Esophagus (tissue), 2 donors: ENCODE data around the gene GALNT9. TPM values are rescaled to one million over a fixed set of nuclear protein-coding genes. Genes with fewer than 3 reads are reported as not detected.

ENCODE experiments used
- H3K27ac ChIP-seq, 2 donors: one replicate each; pipeline ENCODE4 v1.5.1; 2013; ENCODE audit warnings: low read depth in 2 of 2, mild to moderate bottlenecking in 2 of 2, inconsistent platforms in 1 of 2, low read length in 1 of 2, moderate library complexity in 1 of 2
- H3K27me3 ChIP-seq, 2 donors: one replicate each; pipeline ENCODE4 v1.6.1; 2013; ENCODE audit warnings: low read length in 2 of 2, control low read depth in 1 of 2, mild to moderate bottlenecking in 1 of 2; ENCODE audit not compliant: insufficient read depth in 2 of 2, control insufficient read depth in 1 of 2
- H3K36me3 ChIP-seq, 2 donors: one replicate each; pipeline ENCODE4 v1.6.1; 2013; ENCODE audit warnings: low read length in 1 of 2; ENCODE audit not compliant: control insufficient read depth in 2 of 2, insufficient read depth in 2 of 2
- H3K4me1 ChIP-seq, 2 donors: one replicate each; pipeline ENCODE4 v1.6.1; 2013; ENCODE audit warnings: low read length in 1 of 2; ENCODE audit not compliant: control insufficient read depth in 2 of 2, insufficient read depth in 2 of 2
- H3K4me3 ChIP-seq, 2 donors: one replicate each; pipeline ENCODE4 v1.5.1; 2013; ENCODE audit warnings: low read length in 2 of 2, mild to moderate bottlenecking in 2 of 2, low read depth in 1 of 2, moderate library complexity in 1 of 2
- H3K9me3 ChIP-seq, 2 donors: one replicate each; pipeline ENCODE4 v1.6.1; 2013; ENCODE audit warnings: mild to moderate bottlenecking in 2 of 2, low read depth in 1 of 2, low read length in 1 of 2, moderate library complexity in 1 of 2; ENCODE audit not compliant: control insufficient read depth in 2 of 2, insufficient read depth in 1 of 2
- WGBS, 2 donors: extraction: QIAGEN DNeasy Blood & Tissue Kit; methylation state at CpG; one replicate each; pipeline ENCODE4 v1.1.7; 2013; 5-methylcytosine and 5-hydroxymethylcytosine counted together
- polyA plus RNA-seq, 2 donors: library from polyadenylated mRNA; stranded (reverse); fragments of 200-250 nt; gene quantifications; one replicate each; pipeline ENCODE4 v1.2.3, GENCODE V29; 2013
- donor health status: healthy with polysubstance abuse.
- donor health status: Bipolar disorder and iron deficiency.

Gene GALNT9
- polyA plus RNA-seq, 2 donors = not detected

DNA sequence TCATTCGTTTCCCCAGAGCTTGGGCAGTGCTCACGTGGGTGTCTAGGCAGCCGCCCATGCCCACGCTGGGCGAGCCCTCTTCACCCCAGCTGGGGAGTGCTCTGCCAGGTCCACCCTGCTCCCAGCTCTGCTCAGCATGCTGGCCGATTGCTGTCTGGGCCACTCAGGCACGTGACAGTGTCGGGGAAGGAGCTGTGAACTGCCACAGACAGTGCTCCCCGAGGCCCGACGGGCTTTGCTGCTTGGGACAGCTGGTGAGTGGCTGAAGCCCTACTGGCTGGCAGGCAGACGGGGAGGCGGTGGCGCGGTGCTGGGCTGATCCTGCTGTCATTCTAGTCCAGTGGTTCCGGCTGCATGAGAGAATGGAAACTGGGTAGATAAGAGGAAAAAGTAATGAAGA is 169.4 kb downstream of the GALNT9 start:
- WGBS, 2 donors = 84 to 88% methylated on average over 16 of the region's 16 CpGs
- Histone ChIP-seq H3K36me3 (peaks cover 0 to 22% of the 10 kb centered on the region in 2 donors), H3K9me3 (peaks cover 0 to 18% of the 10 kb centered on the region in 2 donors)

DNA sequence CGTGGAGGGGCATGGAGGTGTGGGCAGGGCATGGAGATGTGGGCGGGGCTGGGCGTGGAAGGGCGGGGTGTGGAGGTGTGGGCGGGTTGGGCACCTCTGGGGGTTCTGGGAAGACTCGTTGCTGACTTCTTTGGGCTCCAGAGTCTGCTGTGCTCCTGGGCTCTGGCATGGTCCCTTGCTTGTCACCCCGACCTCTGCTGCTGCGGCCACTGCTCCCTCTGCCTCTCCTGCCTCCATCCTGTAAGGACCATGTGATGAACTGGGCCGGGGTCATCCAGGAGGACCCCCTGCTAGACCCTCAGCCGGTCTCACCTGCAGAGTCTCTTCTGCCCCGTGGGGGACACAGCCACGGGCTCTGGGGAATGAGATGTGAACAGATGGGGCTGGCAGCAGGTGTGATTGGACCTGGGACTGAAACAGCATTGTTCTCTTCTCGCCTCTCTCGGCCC is 169.8 kb downstream of the GALNT9 start:
- 73 to 83% methylated on average over 14 of the region's 14 CpGs for WGBS, 2 donors
- Histone ChIP-seq H3K4me1 (peaks cover 0 to 11% of the 10 kb centered on the region in 2 donors), H3K27ac (no peak overlapping the region), H3K4me3 (no peak overlapping the region), H3K27me3 (no peaks in the 10 kb centered on the region), H3K9me3 (peaks cover 0 to 18% of the 10 kb centered on the region in 2 donors), H3K36me3 (peaks cover 0 to 22% of the 10 kb centered on the region in 2 donors)

More for the DNA sequence above, 169.4 kb downstream of the GALNT9 start:
- Histone ChIP-seq H3K4me1 (peaks cover 0 to 11% of the 10 kb centered on the region in 2 donors), H3K27ac (no peak overlapping the region), H3K4me3 (no peak overlapping the region), H3K27me3 (no peaks in the 10 kb centered on the region)

DNA sequence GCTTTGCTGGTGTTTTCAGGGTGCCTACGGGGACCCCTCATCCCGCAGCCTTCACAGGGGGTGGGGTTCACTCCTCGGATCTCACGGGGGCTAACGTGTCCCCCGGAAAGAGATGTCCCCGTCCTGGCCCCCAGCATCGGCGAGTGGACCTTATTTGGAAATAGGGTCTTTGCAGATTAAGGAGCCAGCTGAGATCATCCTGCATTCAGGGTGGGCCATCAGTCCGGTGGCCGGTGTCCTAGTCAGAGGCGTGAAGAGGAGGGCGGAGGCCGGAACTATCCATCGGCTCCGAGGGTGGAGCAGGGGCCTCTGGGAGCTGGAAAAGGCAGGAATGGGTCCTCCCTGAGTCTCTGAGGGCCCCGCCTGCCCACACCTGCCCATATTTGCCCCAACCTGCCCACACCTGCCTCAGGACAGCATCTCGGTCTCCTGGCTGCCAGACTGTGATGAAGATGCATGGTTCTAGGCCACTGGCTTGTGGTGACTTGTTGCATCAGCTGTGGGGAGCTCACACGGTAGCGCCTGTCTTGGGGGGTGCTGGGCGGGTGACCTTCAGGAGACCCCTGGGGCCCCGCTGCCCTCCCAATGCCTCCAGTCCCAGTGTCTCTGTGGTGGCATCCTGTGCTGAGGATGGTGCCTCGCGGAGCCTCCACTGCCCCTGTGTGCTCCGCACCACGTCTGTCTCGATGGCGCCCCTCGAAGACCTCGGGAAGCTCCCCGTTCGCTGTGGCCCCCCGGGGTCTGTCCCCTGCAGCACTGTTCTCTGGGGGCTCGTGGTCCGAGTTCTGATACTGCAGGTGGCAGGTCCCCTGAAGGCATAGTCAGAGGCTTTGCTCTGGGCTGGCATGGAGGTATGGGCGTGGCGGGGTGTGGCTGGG is 170.5 kb downstream of the GALNT9 start:
- WGBS, 2 donors = 86 to 88% methylated on average over 37 of the region's 37 CpGs
- Histone ChIP-seq H3K27ac (no peak overlapping the region), H3K36me3 (peaks cover 0 to 22% of the 10 kb centered on the region in 2 donors), H3K27me3 (no peaks in the 10 kb centered on the region), H3K4me3 (no peak overlapping the region), H3K9me3 (peaks cover 0 to 18% of the 10 kb centered on the region in 2 donors), H3K4me1 (peaks cover 0 to 15% of the 10 kb centered on the region in 2 donors)

DNA sequence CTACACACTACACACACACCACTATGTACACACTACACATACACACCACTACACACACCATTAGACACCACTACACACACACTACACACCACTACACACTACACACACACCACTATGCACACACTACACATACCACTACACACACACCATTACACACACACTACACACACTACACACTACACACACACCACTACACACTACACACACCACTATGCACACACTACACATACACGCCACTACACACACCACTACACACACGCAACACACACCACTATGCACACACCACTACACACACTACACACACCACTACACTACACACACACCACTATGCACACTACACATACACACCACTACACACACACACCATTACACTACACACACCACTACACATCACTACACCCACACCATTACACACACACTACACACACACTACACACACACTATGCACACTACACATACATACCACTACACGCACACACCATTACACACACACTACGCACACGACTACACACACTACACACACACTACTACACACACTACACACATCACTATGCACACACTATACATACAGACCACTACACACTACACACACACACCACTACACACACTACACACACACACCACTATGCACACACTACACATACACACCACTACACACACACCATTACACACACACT is 171.5 kb downstream of the GALNT9 start:
- Histone ChIP-seq H3K27ac (no peak overlapping the region), H3K4me3 (no peak overlapping the region), H3K27me3 (no peaks in the 10 kb centered on the region), H3K4me1 (peaks cover 0 to 13% of the 10 kb centered on the region in 2 donors), H3K36me3 (peaks cover 0 to 22% of the 10 kb centered on the region in 2 donors), H3K9me3 (peaks cover 0 to 18% of the 10 kb centered on the region in 2 donors)
- WGBS, 2 donors = 93% methylated on average over 5 of the region's 5 CpGs

DNA sequence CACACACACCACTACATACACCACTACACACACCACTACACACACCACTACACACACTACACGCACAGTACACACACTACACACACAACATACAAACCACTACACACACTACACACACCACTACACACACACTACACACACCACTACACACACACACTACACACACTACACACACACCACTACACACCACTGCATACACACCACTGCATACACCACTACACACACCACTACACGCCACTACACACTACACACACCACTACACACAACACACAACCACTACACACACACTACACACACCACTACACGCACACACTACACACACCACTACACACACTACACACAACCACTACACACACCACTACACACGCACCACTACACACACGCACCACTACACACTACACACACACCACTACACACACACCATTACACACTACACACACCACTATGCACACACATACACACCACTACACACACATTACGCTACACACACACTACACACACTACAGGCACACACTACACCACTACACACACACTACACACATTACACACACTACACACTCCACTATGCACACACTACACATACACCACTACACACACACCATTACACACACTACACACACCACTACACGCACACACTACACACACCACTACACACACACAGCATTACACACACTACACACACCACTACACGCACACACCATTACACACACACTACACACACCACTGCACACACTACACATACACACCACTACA is 172.6 kb downstream of the GALNT9 start:
- Histone ChIP-seq H3K4me3 (no peak overlapping the region), H3K27me3 (no peaks in the 10 kb centered on the region), H3K9me3 (peaks cover 0 to 18% of the 10 kb centered on the region in 2 donors), H3K4me1 (peaks cover 0 to 9% of the 10 kb centered on the region in 2 donors), H3K36me3 (peaks cover 4 to 26% of the 10 kb centered on the region in 2 donors), H3K27ac (no peak overlapping the region)
- WGBS, 2 donors = 85 to 87% methylated on average over 8 of the region's 8 CpGs

DNA sequence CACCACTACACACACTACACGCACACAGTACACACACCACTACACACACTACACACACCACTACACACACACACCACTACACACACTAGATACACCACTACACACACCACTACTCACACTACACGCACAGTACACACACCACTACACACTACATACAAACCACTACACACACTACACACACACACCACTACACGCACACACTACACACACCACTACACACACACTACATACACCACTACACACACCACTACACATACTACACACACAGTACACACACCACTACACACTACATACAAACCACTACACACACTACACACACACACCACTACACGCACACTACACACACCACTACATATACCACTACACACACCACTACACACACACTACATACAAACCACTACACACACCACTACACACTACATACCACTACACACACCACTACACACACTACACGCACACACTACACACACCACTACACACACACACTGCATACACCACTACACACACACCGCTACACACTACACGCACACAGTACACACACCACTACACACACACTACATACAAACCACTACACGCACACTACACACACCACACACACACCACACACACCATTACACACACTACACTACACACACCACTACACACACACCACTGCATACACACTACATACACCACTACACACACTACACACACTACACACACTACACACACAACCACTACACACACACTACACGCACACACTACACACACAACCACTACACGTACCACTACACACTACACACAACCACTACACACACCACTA is 173.4 kb downstream of the GALNT9 start:
- H3K27ac ChIP-seq = no peak overlapping the region
- H3K9me3 ChIP-seq = peaks cover 0 to 15% of the 10 kb centered on the region in 2 donors
- no peak overlapping the region for H3K4me3 ChIP-seq
- no peaks in the 10 kb centered on the region for H3K27me3 ChIP-seq
- 98% methylated on average over 10 of the region's 10 CpGs for WGBS, 2 donors
- H3K36me3 ChIP-seq = peaks cover 4 to 34% of the 10 kb centered on the region in 2 donors
- peaks cover 0 to 9% of the 10 kb centered on the region in 2 donors for H3K4me1 ChIP-seq

DNA sequence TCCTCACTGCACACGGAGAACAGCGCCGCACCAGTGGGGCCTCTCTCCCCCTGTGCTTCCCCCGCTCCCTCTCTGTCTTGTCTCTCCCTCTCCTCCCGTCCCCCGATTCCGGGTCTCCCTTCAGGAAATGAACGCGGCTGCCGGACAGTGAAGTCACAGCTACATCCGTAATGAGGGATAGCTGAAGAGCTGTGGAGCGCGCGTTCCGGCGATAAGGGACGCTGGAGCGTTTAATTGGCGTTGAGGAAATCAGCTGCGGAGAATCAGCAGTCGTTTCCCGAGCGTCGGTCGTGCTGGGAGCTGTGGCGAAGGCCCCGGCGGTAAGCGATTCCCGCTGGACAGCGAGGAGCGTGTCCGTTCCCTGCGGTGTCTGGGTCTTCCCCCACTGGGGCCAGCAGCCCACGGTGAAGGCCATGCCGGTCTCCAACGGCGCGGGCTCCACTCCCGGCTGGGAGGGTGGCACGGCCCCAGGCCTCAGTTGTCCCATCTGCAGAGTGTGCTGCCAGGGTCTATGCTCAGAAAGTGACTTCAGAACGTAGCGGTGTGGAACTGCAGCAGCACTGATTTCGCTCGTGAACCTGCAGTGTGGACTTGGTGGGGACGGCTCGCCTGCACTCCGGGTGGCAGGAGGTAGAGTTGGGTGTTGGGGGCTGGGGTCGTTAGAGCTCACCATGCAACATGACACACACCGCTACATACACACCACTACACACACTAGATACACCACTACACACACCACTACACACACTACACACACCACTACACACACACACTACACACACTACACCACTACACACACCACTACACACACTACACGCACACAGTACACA is 174.2 kb downstream of the GALNT9 start:
- H3K27ac ChIP-seq = no peak overlapping the region
- H3K27me3 ChIP-seq = no peaks in the 10 kb centered on the region
- peaks cover 0 to 15% of the 10 kb centered on the region in 2 donors for H3K9me3 ChIP-seq
- H3K4me3 ChIP-seq = no peak overlapping the region
- H3K4me1 ChIP-seq = peaks cover 0 to 9% of the 10 kb centered on the region in 2 donors
- 84 to 85% methylated on average over 46 to 51 of the region's 51 CpGs for WGBS, 2 donors
- H3K36me3 ChIP-seq = peaks cover 8 to 37% of the 10 kb centered on the region in 2 donors

DNA sequence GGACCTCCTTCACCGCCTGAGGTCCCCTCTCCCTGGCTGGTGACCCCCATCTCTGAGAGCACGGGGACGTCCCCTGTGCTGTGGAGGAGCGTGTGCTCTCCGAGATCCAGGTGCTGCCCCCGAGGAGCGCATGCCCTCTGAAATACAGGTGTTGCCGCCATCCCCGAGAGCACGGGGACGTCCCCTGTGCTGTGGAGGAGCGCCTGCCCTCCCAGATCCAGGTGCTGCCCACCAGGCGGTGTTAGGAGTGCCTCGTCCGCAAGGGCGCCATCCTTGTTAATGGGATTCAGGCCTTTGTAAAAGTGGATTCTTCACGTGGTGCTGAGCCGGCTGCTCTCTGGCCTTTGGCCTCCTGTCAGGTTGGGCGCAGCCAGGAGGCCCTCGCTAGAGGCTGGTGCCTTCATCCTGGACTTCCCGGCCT is 175.0 kb downstream of the GALNT9 start:
- 62 to 63% methylated on average over 21 of the region's 21 CpGs for WGBS, 2 donors
- peaks cover 8 to 37% of the 10 kb centered on the region in 2 donors for H3K36me3 ChIP-seq

More for the DNA sequence above, 175.0 kb downstream of the GALNT9 start:
- peaks cover 0 to 15% of the 10 kb centered on the region in 2 donors for H3K9me3 ChIP-seq
- no peaks in the 10 kb centered on the region for H3K27me3 ChIP-seq
- no peak overlapping the region for H3K27ac ChIP-seq
- peaks cover 0 to 9% of the 10 kb centered on the region in 2 donors for H3K4me1 ChIP-seq
- H3K4me3 ChIP-seq = no peak overlapping the region
